Measurements from ENCODE around the gene SZRD1. TPM values are rescaled to one million over a fixed set of nuclear protein-coding genes. Genes with fewer than 3 reads are reported as not detected.

The SZRD1 gene
- total RNA-seq, 1 donor from 2014 or later, result 212 TPM

DNA sequence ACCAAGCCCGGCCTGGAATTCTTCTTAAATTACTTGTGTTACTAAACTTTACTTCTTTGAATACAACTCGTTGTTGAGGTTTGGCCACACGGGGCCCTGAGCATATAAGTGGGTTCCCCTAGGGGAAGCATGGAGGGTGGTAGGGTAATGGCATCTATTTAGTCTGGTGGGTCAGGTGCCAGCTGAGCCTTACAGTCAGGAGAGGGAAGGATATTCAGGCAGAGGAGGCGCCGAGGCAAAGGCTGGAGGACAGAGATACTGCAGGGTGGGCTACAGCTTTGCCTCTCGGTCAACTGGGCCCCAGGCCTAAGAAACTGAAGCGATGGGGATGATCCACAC, 73.1 kb downstream of the SZRD1 start:
- intact Hi-C loops (cut with micrococcal nuclease), result loop anchor here (1.0 to 5.0 kb wide), 7 partner anchors 20 to 467 kb away; partner anchors contain the start of genes CPLANE2, RNU1-1 and SZRD1
- H3K4me3 Mint-ChIP-seq, result peak overlapping the region; percentile 95
- H3K36me3 Mint-ChIP-seq (ENCODE audit: low read depth), result peaks cover 7% of the 10 kb centered on the region

DNA sequence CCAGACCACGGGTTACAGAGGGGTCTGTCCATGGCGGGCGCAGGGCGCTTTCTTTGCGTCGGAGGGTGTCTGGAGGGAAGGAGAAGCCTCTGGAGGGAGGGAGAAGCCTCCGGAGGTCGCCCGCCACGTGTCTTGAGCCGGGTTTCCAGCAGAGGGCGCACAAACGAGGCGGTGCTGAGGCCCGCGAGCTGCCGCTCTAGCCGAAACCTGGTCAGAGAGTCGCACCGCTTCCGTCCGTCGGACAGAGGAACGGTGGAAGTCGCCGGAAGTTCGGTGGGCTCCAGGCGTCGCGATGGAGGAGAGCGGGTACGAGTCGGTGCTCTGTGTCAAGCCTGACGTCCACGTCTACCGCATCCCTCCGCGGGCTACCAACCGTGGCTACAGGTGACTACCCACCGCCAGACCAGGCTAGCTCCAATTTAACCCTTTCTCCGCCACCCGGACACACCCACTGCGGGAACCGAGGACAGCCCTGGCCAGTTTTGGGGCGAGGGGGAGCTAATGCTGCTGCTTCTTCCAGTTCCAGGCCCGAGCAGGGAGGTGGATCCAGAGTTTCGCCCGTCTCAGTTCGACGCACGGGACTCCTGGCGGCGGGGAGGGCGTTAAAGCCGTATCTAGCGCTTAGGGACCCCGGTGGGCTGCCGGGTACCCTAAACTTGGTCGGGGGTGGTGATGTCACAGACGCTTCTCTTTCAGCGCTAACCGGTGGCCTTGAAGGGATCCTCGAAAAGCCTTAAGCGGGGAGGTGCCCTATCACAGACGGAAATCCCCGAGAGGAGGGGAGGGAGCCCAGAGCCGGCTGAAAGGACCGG, 73.6 kb downstream of the SZRD1 start, which contains the start of gene NECAP2:
Gene NECAP2, plus strand, starts transcription at position 255 of the 812 bp plus-strand sequence. Its CDS starts 38 bp downstream, at position 293.
- H3K9me3 Mint-ChIP-seq, result no peaks in the 10 kb centered on the region
- peaks cover 33% of the 10 kb centered on the region for H3K4me1 Mint-ChIP-seq (ENCODE audit: low read depth)
- H3K36me3 Mint-ChIP-seq (ENCODE audit: low read depth), result peaks cover 10% of the 10 kb centered on the region
- intact Hi-C loops (cut with micrococcal nuclease), result loop anchor here (1.0 to 5.0 kb wide), 10 partner anchors 20 to 467 kb away; partner anchors contain the start of genes CPLANE2, FBXO42, RNU1-1 and SZRD1
- peak; percentile 89 for DNase-seq (ENCODE audit: low spot score)
- H3K4me3 Mint-ChIP-seq, result peak within 1 kb of the TSS; percentile 95
- H3K27me3 Mint-ChIP-seq (ENCODE audit: insufficient read depth), result no peaks in the 10 kb centered on the region
- H3K27ac Mint-ChIP-seq, result peak within 1 kb of the TSS; percentile 93

More for the DNA sequence above, 73.1 kb downstream of the SZRD1 start:
- peaks cover 33% of the 10 kb centered on the region for H3K4me1 Mint-ChIP-seq (ENCODE audit: low read depth)
- no peaks in the 10 kb centered on the region for H3K9me3 Mint-ChIP-seq
- DNase-seq (ENCODE audit: low spot score), result no peak
- H3K27me3 Mint-ChIP-seq (ENCODE audit: insufficient read depth), result no peaks in the 10 kb centered on the region
- H3K27ac Mint-ChIP-seq, result peak overlapping the region; percentile 93

DNA sequence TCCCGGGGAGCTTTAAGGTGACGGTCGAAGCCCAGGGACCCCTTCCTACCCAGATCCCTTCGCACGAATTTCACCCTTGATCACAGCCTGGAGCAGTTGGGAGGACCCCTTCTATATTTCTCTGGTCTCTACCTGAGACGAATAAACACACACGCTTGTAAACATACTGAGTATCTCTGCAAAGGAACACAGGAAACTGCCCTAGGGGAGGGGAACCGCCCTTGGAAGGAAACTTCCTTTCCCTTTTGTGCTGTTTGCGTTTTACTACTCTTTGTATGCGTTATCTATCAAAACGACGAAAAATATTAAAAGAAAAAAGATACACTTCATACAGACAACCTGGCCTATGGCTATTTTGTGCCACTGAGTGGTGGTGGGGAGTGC, 74.2 kb downstream of the SZRD1 start:
- intact Hi-C loops (cut with micrococcal nuclease), result loop anchor here (1.0 to 5.0 kb wide), 8 partner anchors 58 to 466 kb away; partner anchors contain the start of genes CPLANE2, FBXO42 and RNU1-1
- peaks cover 33% of the 10 kb centered on the region for H3K4me1 Mint-ChIP-seq (ENCODE audit: low read depth)
- H3K27ac Mint-ChIP-seq, result peak overlapping the region; percentile 93
- peaks cover 10% of the 10 kb centered on the region for H3K36me3 Mint-ChIP-seq (ENCODE audit: low read depth)
- H3K9me3 Mint-ChIP-seq, result no peaks in the 10 kb centered on the region
- no peak for DNase-seq (ENCODE audit: low spot score)
- H3K27me3 Mint-ChIP-seq (ENCODE audit: insufficient read depth), result no peaks in the 10 kb centered on the region
- H3K4me3 Mint-ChIP-seq, result peak overlapping the region; percentile 95

DNA sequence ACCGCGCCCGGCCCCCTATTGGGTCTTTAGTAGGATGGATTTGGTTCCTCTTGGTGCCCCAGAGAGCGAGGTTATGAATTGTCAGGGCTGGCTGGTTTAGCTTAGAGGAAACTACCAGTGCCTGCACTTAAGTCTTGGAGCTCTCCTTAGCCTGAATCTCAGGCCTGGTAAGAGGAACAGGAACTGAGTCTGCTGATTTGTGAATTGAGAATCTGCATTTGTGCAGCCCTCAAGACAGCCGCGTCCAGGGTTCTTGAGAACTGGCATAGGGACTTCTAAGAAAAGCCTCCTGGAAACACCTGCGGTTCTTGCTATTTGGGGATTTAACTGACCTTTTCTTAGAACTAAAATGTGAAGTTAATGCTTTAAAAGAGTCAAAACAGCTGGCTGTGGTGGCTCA, 75.2 kb downstream of the SZRD1 start:
- H3K4me3 Mint-ChIP-seq, result peak overlapping the region; percentile 95
- no peaks in the 10 kb centered on the region for H3K9me3 Mint-ChIP-seq
- peak overlapping the region; percentile 93 for H3K27ac Mint-ChIP-seq
- peaks cover 34% of the 10 kb centered on the region for H3K4me1 Mint-ChIP-seq (ENCODE audit: low read depth)
- H3K27me3 Mint-ChIP-seq (ENCODE audit: insufficient read depth), result no peaks in the 10 kb centered on the region
- no peak for DNase-seq (ENCODE audit: low spot score)
- intact Hi-C loops (cut with micrococcal nuclease), result loop anchor here (5.0 kb wide), 2 partner anchors 70 to 465 kb away; partner anchors contain the start of gene RNU1-1
- peaks cover 11% of the 10 kb centered on the region for H3K36me3 Mint-ChIP-seq (ENCODE audit: low read depth)

DNA sequence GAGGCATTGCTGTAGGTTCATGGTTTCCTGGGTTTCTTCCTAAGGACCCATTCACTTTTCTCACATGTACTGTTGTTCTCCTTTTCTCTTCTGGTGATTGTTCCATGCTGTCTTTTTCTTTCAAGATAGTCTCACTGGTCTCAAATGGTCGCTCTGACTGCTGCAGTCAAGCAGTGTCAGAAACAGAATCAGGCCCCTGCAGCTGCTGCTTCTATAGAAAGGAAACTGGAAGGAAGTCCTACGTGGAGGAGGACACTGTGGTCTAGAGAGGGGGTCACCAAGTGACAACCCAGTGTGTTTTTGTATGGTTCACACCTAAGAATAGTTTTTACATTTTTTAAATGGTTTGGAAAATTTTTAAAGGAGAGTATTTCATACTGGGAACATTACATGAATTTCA, 75.9 kb downstream of the SZRD1 start:
- no peaks in the 10 kb centered on the region for H3K27me3 Mint-ChIP-seq (ENCODE audit: insufficient read depth)
- H3K4me1 Mint-ChIP-seq (ENCODE audit: low read depth), result peaks cover 41% of the 10 kb centered on the region
- DNase-seq (ENCODE audit: low spot score), result no peak
- peaks cover 18% of the 10 kb centered on the region for H3K36me3 Mint-ChIP-seq (ENCODE audit: low read depth)
- no peaks in the 10 kb centered on the region for H3K9me3 Mint-ChIP-seq
- peak overlapping the region; percentile 61 for H3K27ac Mint-ChIP-seq
- intact Hi-C loops (cut with micrococcal nuclease), result loop anchor here (5.0 kb wide), 2 partner anchors 69 to 464 kb away; partner anchors contain the start of gene RNU1-1
- H3K4me3 Mint-ChIP-seq, result peak overlapping the region; percentile 80

DNA sequence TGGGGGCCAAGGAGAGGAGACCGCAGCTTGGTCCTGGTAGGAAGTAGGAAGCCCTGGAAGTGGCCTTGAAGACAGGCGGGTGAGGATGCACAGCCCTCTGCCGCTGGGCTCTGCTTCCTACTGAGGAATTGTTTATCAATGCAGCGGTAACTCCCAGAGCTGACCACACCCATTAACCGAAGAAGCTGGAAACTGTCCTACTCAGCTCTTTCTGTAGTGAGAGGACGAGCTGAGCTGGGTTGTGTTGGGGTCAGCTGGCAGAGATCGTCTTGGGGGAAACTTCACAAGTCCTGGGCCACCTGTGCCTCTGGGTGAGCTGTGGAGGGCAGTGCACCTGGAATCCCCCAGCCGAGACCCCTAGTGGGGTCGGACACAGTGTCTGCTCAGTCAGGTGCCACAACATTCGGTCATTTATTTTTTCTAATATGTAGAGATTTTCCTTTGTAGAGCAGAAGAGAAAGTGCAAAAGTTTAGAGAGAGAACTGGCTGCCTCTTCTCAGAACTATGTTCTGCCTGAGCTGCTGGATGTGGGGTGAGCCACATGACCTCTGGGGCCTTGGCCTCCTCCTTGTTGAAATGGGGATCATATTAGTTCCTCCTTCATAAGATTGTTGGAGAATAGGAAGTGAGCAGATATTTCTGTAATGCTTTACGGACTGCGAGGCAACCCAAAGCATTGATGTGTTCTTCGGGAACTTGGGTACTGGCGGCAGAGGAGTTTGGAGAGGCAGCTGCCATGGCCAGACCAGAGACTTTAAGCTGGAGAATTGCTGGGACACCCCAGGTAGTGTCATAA, 77.1 kb downstream of the SZRD1 start:
- DNase-seq (ENCODE audit: low spot score), result no peak
- Mint-ChIP-seq H3K9me3 (no peaks in the 10 kb centered on the region), H3K27me3 (ENCODE audit: insufficient read depth) (no peaks in the 10 kb centered on the region), H3K4me3 (no peak overlapping the region), H3K4me1 (ENCODE audit: low read depth) (peaks cover 48% of the 10 kb centered on the region), H3K27ac (peak overlapping the region; percentile 70), H3K36me3 (ENCODE audit: low read depth) (peaks cover 29% of the 10 kb centered on the region)
- intact Hi-C loops (cut with micrococcal nuclease), result loop anchor here (5.0 kb wide), 2 partner anchors 68 to 463 kb away; partner anchors contain the start of gene RNU1-1

DNA sequence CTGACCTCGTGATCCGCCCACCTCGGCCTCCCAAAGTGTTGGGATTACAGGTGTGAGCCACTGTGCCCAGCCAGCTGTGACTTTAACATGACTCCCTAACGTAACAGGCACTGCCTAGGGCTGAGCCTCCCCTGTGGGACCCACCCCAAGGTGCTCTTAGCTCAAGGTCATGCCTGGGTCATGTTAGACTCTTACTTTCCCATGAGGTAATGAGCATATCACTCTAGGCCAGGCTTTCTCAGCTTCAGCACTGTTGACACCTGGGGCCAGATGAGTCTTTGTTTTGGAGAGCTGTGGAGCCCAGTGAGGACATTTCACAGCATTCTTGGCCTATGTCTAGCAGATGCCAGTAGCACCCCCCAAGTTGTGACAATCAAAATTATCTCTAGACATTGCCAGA, 78.0 kb downstream of the SZRD1 start:
- H3K9me3 Mint-ChIP-seq, result no peaks in the 10 kb centered on the region
- no peak overlapping the region for H3K4me3 Mint-ChIP-seq
- intact Hi-C loops (cut with micrococcal nuclease), result no loop called here
- DNase-seq (ENCODE audit: low spot score), result no peak
- H3K36me3 Mint-ChIP-seq (ENCODE audit: low read depth), result peaks cover 38% of the 10 kb centered on the region
- no peak overlapping the region for H3K27ac Mint-ChIP-seq
- H3K4me1 Mint-ChIP-seq (ENCODE audit: low read depth), result peaks cover 55% of the 10 kb centered on the region
- no peaks in the 10 kb centered on the region for H3K27me3 Mint-ChIP-seq (ENCODE audit: insufficient read depth)

DNA sequence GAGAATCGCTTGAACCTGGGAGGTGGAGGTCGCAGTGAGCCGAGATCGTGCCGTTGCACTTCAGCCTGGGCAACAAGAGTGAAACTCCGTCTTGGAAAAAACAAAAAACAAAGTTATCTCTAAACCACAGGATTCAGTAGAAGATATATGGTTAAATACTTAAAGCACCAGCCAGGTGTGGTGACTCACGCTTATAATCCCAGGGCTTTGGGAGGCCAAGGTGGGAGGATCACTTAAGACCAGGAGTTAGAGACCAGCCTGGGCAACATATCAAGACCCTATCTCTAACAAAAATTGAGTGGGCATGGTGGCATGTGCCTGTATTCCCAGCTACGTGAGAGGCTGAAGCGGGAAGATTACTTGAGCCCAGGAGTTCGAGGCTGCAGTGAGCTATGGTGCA, 79.1 kb downstream of the SZRD1 start:
- peaks cover 43% of the 10 kb centered on the region for H3K36me3 Mint-ChIP-seq (ENCODE audit: low read depth)
- no peak overlapping the region for H3K4me3 Mint-ChIP-seq
- intact Hi-C loops (cut with micrococcal nuclease), result no loop called here
- DNase-seq (ENCODE audit: low spot score), result no peak
- peaks cover 52% of the 10 kb centered on the region for H3K4me1 Mint-ChIP-seq (ENCODE audit: low read depth)
- no peak overlapping the region for H3K27ac Mint-ChIP-seq
- no peaks in the 10 kb centered on the region for H3K27me3 Mint-ChIP-seq (ENCODE audit: insufficient read depth)
- no peaks in the 10 kb centered on the region for H3K9me3 Mint-ChIP-seq

DNA sequence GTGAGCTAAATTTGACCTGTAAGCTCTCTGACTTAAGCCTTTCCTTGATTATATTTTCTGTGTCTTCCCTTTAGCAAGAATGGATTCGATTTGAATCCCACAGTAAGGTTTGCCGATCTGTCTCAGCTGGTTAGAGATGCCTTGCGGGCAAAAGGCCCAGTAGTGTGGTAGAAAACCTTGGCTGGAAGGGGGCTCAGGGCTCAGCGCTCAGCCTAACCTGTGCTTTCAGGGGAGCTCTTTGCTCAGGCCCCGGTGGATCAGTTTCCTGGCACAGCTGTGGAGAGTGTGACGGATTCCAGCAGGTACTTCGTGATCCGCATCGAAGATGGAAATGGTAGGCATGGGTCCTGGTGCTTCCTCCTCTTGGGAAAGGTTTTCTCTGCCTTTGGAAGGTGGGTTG, 80.6 kb downstream of the SZRD1 start:
- no peak for DNase-seq (ENCODE audit: low spot score)
- H3K4me1 Mint-ChIP-seq (ENCODE audit: low read depth), result peaks cover 44% of the 10 kb centered on the region
- H3K36me3 Mint-ChIP-seq (ENCODE audit: low read depth), result peaks cover 51% of the 10 kb centered on the region
- H3K4me3 Mint-ChIP-seq, result no peak overlapping the region
- no peaks in the 10 kb centered on the region for H3K27me3 Mint-ChIP-seq (ENCODE audit: insufficient read depth)
- no peaks in the 10 kb centered on the region for H3K9me3 Mint-ChIP-seq
- intact Hi-C loops (cut with micrococcal nuclease), result no loop called here
- H3K27ac Mint-ChIP-seq, result peak overlapping the region; percentile 3

Other genes with a start within 250 kb of the SZRD1 start
- gene EPHA2, start 211.2 kb upstream of the SZRD1 start, total RNA-seq, result not detected in 2 replicates
- 7.9 and 11.2 TPM in 2 replicates for gene ARHGEF19, start 154.6 kb upstream of the SZRD1 start, total RNA-seq
- 3.8 and 4.1 TPM in 2 replicates for gene CPLANE2, start 130.1 kb upstream of the SZRD1 start, total RNA-seq
- 17.1 and 19.1 TPM in 2 replicates for gene FBXO42, start 14.8 kb upstream of the SZRD1 start, total RNA-seq
- gene SPATA21, start 70.2 kb downstream of the SZRD1 start, total RNA-seq, result not detected in 2 replicates
- 79.9 and 81.9 TPM in 2 replicates for gene NECAP2, start 73.5 kb downstream of the SZRD1 start, total RNA-seq
- 2,178 and 3,041 TPM in 2 replicates for gene RNU1-1, start 147.0 kb downstream of the SZRD1 start, total RNA-seq
- gene NBPF1, start 246.3 kb downstream of the SZRD1 start, total RNA-seq, result 4.4 and 6.1 TPM in 2 replicates